HuH-7 (cell line): ENCODE measurements around the gene PTK6.
"Not testable (repeated sequence)": the region's sequence is repeated elsewhere in the genome, so short reads cannot be mapped to it uniquely, and the experiment has no call there.

ENCODE experiments used
- DNase-seq: peaks from one replicate; pipeline ENCODE4 v3.0.0; 2011; ENCODE audit warnings: low spot score

Gene PTK6

GRCh38 chr20:63536997-63537524 lies at the start of gene PTK6:
Gene PTK6 (minus strand): TSS chr20:63537376. CDS start chr20:63537314, 62 bp downstream.
- no peak for DNase-seq

- no peak for DNase-seq
Observed at GRCh38 chr20:63586797-63587196, 49.6 kb upstream of the PTK6 start.

GRCh38 chr20:63585616-63586565 lies 48.7 kb upstream of the PTK6 start:
- no peak for DNase-seq

- DNase-seq, result no peak
Observed at GRCh38 chr20:63582382-63583063, 45.3 kb upstream of the PTK6 start.

GRCh38 chr20:63580796-63581461 lies 43.8 kb upstream of the PTK6 start:
- DNase-seq, result peak; percentile 77

GRCh38 chr20:63579017-63579694 lies 42.0 kb upstream of the PTK6 start:
- no peak for DNase-seq

- DNase-seq, result no peak
Observed at GRCh38 chr20:63578224-63579016, 41.2 kb upstream of the PTK6 start.

- no peak for DNase-seq
Observed at GRCh38 chr20:63577317-63577894, 40.2 kb upstream of the PTK6 start.

- DNase-seq, result no peak
Observed at GRCh38 chr20:63576311-63576710, 39.1 kb upstream of the PTK6 start.

- no peak for DNase-seq
Observed at GRCh38 chr20:63574829-63575743, 37.9 kb upstream of the PTK6 start.

- DNase-seq, result peak; percentile 98
Observed at GRCh38 chr20:63574156-63574828, 37.1 kb upstream of the PTK6 start, which contains the start of gene HELZ2. Gene HELZ2 (minus strand): TSS chr20:63574239. CDS start chr20:63572385, 1,854 bp downstream.

GRCh38 chr20:63573647-63574131 lies 36.5 kb upstream of the PTK6 start:
- DNase-seq, result no peak

- DNase-seq, result peak; percentile 56
Observed at GRCh38 chr20:63572788-63573646, 35.8 kb upstream of the PTK6 start.

GRCh38 chr20:63572071-63572787 lies 35.1 kb upstream of the PTK6 start:
- no peak for DNase-seq

GRCh38 chr20:63571087-63571478 lies 33.9 kb upstream of the PTK6 start:
- not testable (repeated sequence) for DNase-seq

- DNase-seq, result no peak
Observed at GRCh38 chr20:63570281-63571086, 33.3 kb upstream of the PTK6 start.
